ENCODE measurements around the gene LRRC4B.
"Not testable (repeated sequence)": the region's sequence is repeated elsewhere in the genome, so short reads cannot be mapped to it uniquely, and the experiment has no call there.

The LRRC4B gene

DNA sequence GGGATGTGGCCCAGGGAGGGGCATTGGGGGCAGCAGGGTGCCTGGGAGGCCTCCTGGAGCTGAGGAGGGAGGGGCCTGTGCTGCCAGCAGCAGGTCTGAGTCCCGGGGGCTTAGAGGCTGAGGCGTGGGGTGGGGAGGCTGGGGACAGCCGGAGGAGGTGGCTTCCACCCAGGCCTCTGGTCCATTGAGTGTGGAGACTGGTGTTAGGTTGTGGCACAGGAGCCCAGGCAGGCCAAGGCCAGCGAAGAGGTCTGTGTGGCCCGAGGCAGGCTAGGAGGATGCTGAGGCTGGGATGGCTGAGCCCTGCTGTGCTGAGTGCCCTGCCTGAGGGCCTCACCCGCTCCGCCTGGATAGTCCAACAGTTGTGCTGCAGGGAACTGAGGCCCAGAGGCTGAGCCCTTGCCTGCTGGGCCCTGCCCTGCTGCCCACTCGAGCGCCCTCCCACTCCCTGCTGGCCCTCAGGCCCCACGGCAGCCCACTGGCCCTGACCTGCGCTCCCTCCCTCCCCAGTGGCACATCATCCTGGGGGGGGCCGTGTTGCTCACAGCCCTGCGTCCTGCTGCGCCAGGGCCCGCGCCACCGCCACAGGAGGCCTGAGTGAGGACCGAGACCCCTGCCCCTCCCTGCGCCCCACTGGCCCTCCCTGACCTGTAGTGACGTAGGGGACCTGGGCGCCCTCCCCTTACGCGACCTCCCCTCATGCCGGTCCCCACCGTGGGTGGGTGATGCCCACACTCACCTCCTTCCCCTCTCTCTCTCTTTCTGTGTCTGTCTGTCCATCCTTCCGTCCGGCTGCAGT lies 86.7 kb downstream of the LRRC4B start:
- DNase-seq = no peak

DNA sequence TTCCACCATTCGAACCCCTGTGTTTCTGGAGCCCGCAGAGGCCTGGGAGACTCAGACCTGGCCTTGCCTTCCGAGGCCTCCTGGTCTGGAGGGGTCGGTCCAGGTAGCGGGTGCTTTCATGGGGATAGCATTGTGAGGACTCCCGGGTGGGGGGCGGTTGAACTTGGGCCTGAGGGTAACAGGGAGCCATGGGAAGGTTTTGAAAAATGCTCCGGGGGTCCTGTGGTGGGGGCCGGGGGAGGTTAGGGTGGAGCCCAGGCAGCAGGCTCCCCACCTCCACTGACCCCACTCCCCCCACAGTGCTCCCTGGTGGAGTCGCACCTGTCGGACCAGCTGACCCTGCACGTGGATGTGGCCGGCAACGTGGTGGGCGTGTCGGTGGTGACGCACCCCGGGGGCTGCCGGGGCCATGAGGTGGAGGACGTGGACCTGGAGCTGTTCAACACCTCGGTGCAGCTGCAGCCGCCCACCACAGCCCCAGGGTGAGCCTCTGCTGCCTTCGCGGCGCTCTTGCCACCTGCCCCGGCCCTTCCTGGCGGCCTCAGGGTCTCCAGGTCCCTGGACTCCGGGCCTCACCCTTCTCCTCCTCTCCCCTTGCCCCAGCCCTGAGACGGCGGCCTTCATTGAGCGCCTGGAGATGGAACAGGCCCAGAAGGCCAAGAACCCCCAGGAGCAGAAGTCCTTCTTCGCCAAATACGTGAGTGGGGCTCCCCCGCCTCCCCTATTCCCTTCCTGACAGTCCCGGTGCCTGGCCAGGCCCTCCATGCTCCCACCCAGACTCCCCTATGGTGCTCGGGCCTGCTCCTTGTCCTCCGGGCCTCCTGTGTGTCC lies 87.7 kb downstream of the LRRC4B start:
- DNase-seq = no peak

DNA sequence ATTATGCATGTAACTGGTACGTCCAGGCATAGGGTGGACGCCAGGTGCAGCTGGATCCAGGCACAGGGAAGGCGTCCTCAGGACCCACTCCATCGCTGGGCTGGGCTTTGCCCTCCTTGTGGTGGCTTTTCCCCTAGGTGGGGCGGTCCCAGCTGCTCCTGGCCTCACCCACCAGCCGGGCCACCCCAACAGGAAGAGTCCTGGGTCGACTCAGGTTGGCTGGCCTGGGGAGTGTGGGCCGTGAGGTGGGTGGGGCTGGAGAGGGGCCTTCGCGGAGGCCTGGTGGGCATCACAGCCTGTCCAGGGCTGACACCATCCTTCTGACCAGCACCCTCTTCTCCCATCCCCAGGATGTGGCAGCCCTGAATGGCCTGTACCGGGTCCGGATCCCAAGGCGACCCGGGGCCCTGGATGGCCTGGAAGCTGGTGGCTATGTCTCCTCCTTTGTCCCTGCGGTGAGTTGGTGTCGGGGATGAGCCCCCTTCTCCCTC lies 88.4 kb downstream of the LRRC4B start:
- no peak for DNase-seq

DNA sequence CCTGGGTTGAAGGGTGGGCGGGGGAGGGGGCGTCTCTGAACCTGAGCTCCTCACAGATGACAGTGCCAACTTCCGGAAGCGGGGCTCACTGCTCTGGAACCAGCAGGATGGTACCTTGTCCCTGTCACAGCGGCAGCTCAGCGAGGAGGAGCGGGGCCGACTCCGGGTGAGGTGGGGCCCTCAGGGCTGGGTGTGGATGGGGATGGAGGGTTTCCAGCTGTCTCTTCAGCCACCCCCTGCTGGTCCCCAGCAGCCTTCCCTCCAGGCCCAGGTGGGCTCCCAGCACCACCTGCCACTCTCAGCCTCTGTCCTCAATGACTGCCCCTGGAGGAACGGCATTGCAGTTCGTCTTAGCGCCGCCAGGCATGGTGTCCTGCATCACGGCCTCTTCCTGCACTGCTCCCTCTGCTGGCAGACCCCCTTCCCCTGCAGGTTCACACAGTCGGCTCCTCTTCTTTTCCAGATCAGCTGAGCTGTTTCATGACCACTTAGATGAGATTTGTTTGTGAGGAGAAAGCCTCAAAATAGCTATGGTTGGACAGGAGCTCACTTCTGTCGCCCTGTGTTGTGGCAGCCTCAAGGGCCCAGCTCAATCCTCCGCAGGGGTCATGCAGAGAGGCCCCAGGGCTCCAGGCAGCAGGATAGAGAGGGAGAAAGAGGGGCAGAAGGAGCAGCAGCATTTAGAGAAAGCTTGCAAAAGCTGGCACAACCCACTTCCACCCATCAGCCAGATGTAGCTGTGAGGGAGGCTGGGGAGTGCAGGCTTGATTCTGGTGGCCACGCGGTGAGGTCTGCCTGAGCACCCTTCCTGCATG lies 89.1 kb downstream of the LRRC4B start:
- DNase-seq = no peak

DNA sequence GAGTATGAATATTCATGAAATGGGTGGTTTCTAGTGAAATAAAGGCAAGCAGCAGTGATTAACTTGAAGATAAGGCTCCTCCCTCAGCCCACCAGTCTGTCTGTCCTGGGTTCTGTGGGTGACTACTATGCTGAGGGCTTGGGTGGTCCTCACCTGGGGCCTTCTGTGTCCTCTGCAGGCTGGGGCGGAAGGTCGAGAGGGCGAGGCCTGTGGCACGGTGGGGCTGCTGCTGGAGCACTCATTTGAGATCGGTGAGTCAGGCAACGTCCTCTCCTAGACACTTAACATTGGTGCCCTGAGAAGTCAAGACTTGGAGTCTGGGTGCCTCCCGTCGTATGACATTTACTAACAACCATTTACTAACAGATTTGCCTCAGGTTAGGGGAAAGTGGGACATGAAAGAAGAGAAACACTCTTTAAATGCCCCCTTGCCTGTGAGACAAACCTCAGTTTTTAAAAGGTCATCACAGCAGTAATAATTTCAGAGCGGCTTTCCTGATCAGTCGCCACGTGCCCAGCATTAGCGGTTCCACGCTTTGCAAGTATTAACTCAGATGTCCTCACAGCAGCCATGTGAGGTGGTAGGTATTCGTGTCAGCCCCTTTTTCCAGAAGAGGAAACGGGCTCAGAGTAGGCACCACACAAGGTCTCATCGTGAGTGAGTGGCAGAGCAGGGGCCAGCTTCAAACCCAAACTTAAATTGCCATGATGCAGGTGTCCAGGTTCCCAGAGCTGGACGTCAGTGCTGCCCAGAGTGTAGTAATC lies 90.3 kb downstream of the LRRC4B start:
- no peak for DNase-seq

DNA sequence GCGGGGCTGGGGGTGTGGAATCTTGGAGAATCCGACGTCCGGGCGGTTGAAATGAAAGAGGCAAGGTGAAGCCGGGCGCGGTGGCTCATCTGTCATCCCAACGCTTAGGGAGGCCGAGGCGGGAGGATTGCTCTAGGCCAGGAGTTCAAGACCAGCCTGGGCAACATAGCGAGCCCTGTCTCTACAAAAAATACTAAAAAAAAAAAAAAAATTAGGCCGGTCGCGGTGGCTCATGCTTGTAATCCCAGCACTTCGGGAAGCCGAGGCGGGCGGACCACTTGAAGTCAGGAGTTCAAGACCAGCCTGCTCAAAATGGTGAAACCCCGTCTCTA lies 91.4 kb downstream of the LRRC4B start:
- no peak for DNase-seq

DNA sequence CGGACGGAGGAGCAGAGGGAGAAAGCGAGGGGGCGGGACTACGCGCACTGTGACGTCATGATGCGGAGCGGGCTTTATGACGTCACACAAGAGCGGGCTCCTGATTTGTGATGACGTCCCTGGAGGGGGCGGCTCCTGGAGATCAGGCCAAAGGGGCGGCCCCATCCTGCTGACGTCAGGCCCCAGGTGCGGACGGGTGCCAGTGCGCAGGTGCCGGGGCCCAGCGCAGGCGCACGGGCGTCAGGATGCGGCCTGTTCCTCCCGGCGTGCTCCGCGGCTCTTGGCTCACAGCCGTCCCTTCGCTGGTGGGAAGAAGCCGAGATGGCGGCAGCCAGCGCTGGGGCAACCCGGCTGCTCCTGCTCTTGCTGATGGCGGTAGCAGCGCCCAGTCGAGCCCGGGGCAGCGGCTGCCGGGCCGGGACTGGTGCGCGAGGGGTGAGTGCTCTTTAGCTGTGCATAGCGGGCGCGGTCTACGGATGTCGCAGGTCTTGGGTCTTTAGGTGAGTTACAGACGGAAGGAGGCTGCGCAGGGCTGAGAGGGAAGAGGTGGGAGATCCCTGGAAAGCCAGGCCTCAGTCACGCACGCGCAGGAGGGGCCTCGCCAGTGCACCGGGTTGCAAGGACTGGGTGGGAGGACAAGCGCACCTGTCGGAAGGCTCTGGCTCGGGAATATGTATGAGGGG lies 91.9 kb downstream of the LRRC4B start, which contains the start of the genes EMC10 and GARIN5A:
EMC10 (plus strand) TSS at position 284 of the 683 bp plus-strand sequence; CDS start at position 322, 38 bp downstream.
GARIN5A (minus strand) TSS at position 625 of the 683 bp plus-strand sequence; CDS start at position 165, 460 bp downstream.
- peak; percentile 96 for DNase-seq

DNA sequence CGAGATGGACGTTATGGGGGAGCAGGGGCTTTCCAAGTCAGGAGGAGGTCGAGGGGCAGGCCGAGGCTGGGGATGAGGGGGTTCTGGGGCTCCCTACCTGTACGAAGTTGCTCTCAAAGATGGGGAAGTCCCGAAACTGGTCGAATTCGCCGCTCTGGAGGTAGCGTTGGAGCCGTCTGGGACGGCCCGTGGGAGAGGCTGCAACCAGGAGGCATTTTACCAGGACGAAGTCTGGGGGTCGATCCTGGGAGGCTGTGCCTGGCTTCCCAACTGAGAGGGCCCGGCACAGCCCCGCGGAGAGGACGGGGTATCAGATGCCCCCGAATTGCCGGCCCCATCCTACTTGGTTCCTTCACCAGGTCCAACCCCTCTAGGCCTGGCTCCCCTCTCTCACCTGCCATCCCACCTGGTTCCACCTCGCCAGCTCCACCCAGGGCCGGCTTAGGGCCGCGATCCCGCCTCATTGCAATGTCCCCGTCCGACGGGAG lies 92.5 kb downstream of the LRRC4B start:
- no peak for DNase-seq

DNA sequence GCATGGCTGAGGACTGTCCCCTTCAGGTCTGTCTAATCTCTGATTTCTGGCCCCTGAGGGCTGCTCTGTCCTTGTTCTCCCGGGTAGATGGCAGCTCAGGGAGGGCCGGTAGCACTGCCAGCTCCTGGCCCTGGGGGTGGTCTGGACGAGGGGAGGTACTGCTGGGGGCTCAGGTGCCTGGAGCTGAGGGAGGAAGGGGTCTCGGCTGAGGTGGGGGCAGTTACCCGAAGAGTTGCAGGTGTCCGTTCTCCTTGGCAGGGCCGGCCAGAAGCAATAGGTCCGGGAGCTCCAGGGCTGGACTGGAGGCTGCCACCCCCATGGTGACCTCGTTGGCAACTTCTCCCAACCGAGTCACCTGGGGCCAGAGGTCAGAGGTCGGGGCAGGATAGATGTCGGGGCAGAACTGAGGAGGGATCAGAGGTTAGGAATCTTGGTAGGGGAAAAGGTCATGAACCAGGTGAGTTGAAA lies 93.1 kb downstream of the LRRC4B start:
- DNase-seq = no peak

DNA sequence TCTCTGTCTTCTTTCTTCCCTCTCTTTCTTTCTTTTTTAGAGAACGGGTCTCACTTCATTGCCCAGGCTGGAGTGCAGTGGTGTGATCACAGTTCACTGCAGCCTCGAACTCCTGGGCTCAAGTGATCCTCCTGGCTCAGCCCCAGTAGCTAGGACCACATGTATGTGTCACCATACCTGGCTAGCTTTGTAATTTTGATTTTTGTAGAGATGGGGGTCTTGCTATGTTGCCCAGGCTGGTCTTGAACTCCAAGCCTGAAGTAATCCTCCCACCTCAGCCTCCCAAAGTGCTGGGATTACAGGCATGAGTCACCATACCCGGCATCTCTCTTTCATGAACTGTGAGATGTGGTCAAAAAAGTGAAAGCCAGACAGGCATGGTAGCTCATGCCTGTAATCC lies 94.9 kb downstream of the LRRC4B start:
- not testable (repeated sequence) for DNase-seq

DNA sequence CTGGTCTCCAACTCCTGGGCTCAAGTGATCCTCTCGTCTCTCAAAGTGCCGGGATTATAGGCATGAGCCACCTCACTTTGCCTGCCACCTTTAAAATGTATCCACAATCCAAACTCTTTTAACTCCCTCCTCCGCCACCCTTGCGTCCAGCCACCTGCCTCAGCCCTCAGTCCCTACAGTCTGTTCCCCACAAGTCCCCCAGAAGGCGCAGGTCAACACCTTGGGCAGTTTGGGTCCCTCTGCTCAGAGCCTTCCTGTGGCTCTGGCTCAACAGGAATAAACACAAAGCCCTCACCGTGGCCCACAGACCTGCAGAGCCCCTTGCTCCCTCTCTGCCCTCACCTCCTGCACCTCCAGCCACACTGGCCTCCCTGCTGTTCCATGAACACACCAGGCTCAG lies 99.4 kb downstream of the LRRC4B start:
- DNase-seq = no peak

DNA sequence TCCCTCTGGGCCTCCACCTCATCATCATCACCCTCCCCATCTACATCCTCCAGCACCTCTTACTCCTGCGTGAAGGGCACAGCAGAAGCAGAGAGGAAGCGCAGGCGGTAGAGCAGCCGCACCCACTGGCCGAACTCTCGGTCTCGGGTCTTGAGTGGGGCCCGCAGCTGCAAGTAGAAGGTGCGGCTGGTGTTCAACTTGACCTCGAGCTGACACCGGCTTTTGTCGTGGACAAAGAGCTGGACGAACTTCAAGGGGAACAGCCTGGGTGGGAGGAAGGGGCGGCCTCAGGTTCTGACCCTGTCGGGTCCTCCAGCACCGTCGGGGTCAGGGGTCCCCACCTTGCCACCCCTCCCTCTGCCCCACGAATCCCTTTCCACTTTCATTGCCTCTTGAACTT lies 100.7 kb downstream of the LRRC4B start:
- DNase-seq = no peak

Data from right forelimb (tissue), 1 donor.